ENCODE measurements around the gene GTF2H4.

GTF2H4 gene

GRCh38 chr6:30960907-30961673 is 53.1 kb downstream of the GTF2H4 start:
- DNase-seq = no peak

DNA sequence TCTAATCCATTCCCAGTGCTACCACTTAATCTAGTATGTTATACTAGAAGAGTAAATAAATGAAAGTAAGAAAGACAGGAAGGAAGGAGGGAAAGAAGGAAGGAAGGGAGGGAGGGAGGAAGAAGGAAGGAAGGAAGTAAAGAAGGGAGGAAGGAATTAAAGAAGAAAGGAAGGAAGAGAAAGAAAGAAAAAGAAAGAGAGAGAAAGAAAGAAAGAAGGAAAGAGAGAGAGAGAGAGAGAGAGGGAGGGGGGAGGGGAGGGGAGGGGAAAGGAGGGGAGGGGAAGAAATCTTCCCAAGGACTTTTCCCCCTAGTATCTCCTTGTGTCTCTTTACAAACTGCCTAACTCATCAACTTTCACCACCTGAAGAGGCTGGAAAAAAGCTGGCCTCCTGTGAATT is 54.7 kb downstream of the GTF2H4 start:
- no peak for DNase-seq

- DNase-seq = no peak
Measured at GRCh38 chr6:30963641-30964040, 55.6 kb downstream of the GTF2H4 start.

All from activated CD4-positive, CD25-positive, alpha-beta regulatory T cell treated with anti-CD3 and anti-CD28 coated beads, Interleukin-2, amount 50 U/mL, for 72 hours (primary cell).